Ectodermal cell (in vitro differentiated cells): Measurements from ENCODE around the gene GPR146.

Experiments used
- H3K27ac ChIP-seq: 2 replicates; pipeline ENCODE4 v1.7.0; 2013; ENCODE audit warnings: mild to moderate bottlenecking, low read depth, low read length; ENCODE audit not compliant: insufficient read depth, poor library complexity, severe bottlenecking
- H3K27me3 ChIP-seq: 2 replicates; pipeline ENCODE4 v1.7.0; 2013; ENCODE audit warnings: mild to moderate bottlenecking, low read length; ENCODE audit not compliant: insufficient read depth, control insufficient read depth, poor library complexity, severe bottlenecking
- H3K36me3 ChIP-seq: one replicate; pipeline ENCODE4 v1.7.0; 2013; ENCODE audit warnings: low read length; ENCODE audit not compliant: control insufficient read depth, insufficient read depth
- H3K4me1 ChIP-seq: one replicate; pipeline ENCODE4 v1.7.0; 2013; ENCODE audit warnings: low read length; ENCODE audit not compliant: control insufficient read depth, insufficient read depth
- H3K4me3 ChIP-seq: 2 replicates; pipeline ENCODE4 v1.7.0; 2013; ENCODE audit warnings: low read depth, low read length, control low read depth; ENCODE audit not compliant: insufficient read depth
- H3K9me3 ChIP-seq: 2 replicates; pipeline ENCODE4 v1.7.0; 2013; ENCODE audit warnings: mild to moderate bottlenecking, low read length, moderate library complexity; ENCODE audit not compliant: control insufficient read depth
- WGBS, 2 experiments: methylation state at CpG; one replicate each; pipeline ENCODE4 v1.1.7; 2013; ENCODE audit warnings: missing lambda C conversion rate in 2 of 2; 5-methylcytosine and 5-hydroxymethylcytosine counted together

Gene GPR146

GRCh38 chr7:1026721-1027161 lies 17.6 kb upstream of the GPR146 start:
- Histone ChIP-seq H3K4me3 (peak overlapping the region; percentile 63), H3K27ac (no peak overlapping the region), H3K27me3 (no peaks in the 10 kb centered on the region), H3K9me3 (no peaks in the 10 kb centered on the region), H3K36me3 (peaks cover 1% of the 10 kb centered on the region), H3K4me1 (no peaks in the 10 kb centered on the region)
- 92 to 95% methylated on average over 20 of the region's 20 CpGs for WGBS, 2 experiments

DNA sequence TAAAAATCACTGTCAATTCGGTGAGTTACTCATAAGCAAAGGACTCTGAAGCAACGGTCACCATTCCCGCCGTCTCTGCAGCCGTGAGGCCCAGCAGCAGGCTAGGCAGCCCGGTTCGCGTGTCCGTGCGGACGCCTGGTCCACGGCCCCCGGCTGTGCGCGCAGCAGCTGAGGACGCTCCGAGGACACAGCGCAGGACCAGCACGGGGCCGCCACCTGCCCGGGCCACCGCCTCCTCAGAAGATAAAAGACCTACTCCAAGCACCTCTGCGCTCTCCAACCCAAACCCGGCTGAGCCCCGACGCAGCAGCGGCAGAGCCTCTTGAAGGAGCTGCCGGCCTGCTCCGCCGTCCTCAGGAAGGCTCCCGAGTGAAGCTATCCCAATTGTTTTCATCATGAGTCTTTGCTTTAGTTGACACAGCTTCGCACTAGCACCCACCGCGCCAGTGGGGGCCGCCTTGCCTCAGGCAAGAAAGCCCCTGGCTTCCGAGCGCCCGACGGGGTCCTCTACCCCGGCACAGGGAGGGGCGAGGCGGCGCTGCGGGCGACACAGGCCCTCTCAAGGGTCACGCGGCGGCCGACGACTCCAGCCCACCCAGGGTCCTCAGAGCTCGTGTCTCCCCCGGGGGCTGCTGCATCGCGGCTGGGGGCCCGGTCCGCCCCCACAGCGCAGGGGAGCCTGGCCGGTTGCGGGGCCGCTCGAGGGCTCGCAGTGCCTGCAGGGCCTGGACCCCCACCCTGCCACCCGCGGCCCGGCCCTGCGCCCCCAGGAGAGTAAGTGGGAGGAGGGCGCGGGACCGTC lies 16.9 kb upstream of the GPR146 start:
- no peaks in the 10 kb centered on the region for H3K27me3 ChIP-seq

DNA sequence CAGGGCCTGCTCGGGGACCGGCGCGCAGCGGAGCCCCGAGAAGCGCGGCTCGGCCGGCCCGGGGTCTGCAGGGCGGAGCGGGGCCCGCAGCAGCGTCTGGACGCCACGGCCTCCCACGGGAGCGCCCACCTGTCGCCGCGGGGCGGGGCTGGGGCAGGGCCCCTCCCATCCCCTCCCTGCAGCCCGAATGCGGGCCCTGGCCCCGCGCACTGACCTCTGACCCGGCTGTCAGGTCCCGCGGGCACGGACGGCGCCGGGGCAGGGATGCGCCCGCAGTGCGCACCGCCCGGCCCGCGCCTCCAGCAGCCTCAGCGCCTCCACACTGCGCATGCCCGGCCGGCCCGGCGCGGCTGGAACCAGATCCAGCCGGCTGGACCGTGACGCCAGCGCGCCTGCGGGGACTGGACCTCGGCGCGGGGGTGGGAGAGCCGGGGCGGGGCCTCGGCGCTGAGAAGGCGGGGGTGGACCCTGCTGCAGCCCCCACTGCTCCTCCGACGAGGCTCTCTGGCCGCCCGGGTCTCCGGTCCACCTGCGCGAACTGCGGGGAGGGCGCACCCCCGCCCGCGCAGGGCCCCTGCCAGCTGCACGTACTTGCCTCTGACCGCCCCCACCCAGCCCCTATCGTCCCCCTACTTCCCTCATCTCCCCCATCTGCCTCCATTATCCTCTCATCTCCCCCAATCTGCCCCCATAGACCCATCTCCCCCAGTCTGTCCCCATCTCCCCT lies 16.1 kb upstream of the GPR146 start:
- H3K27ac ChIP-seq, result peak overlapping the region; percentile 79
- 0 to 1% methylated on average over 76 to 77 of the region's 77 CpGs for WGBS, 2 experiments
- H3K36me3 ChIP-seq, result no peaks in the 10 kb centered on the region
- no peaks in the 10 kb centered on the region for H3K9me3 ChIP-seq
- H3K4me1 ChIP-seq, result no peaks in the 10 kb centered on the region
- H3K27me3 ChIP-seq, result no peaks in the 10 kb centered on the region
- H3K4me3 ChIP-seq, result peak overlapping the region; percentile 63

More for the DNA sequence above, 16.9 kb upstream of the GPR146 start:
- Histone ChIP-seq H3K4me1 (no peaks in the 10 kb centered on the region), H3K27ac (peak overlapping the region; percentile 79), H3K9me3 (no peaks in the 10 kb centered on the region), H3K36me3 (no peaks in the 10 kb centered on the region), H3K4me3 (peak overlapping the region; percentile 63)
- 12 to 13% methylated on average over 69 of the region's 69 CpGs for WGBS, 2 experiments

- peak overlapping the region; percentile 63 for H3K4me3 ChIP-seq
- no peaks in the 10 kb centered on the region for H3K27me3 ChIP-seq
- H3K4me1 ChIP-seq, result no peaks in the 10 kb centered on the region
- H3K27ac ChIP-seq, result peak overlapping the region; percentile 79
- no peaks in the 10 kb centered on the region for H3K9me3 ChIP-seq
- WGBS, 2 experiments, result 72 to 73% methylated on average over 18 of the region's 18 CpGs
- H3K36me3 ChIP-seq, result no peaks in the 10 kb centered on the region
Observed at GRCh38 chr7:1028775-1029636, 15.3 kb upstream of the GPR146 start.

GRCh38 chr7:1029637-1030443 lies 14.5 kb upstream of the GPR146 start:
- Histone ChIP-seq H3K27me3 (no peaks in the 10 kb centered on the region), H3K36me3 (no peaks in the 10 kb centered on the region), H3K4me3 (no peak overlapping the region), H3K27ac (peak overlapping the region; percentile 6), H3K4me1 (no peaks in the 10 kb centered on the region), H3K9me3 (no peaks in the 10 kb centered on the region)
- 95 to 96% methylated on average over 33 of the region's 33 CpGs for WGBS, 2 experiments

DNA sequence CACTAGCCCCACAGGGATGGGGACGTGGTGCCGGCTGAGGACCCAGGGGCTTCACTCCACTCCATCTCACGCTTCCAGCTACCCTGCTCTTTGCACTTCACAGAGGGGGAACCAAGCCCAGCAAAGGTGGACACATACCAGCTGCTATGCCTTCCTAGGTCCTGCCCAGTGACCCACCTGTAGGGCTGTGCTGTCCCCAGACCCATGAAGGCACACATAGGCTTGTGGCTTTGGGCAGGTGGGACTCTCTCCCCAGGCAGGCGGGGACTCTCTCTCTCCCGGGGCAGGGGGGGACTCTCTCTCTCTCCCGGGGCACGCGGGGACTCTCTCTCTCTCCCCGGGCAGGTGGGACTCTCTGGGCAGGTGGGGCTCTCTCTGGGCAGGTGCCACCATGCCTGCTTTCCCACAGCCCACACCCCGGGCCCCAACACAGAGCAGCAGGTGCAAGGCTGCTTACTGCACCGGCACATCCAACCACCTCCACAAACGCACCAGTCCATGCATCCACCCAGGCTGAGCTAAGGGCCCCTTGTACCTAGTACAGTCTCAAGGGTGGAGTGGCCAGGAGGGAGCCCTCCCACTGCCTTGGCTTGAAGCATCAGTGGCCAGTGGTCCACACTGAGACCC lies 13.8 kb upstream of the GPR146 start:
- no peaks in the 10 kb centered on the region for H3K9me3 ChIP-seq
- H3K4me1 ChIP-seq, result no peaks in the 10 kb centered on the region
- H3K27ac ChIP-seq, result no peak overlapping the region
- 93% methylated on average over 12 of the region's 12 CpGs for WGBS, 2 experiments
- no peak overlapping the region for H3K4me3 ChIP-seq
- no peaks in the 10 kb centered on the region for H3K36me3 ChIP-seq
- H3K27me3 ChIP-seq, result no peaks in the 10 kb centered on the region

DNA sequence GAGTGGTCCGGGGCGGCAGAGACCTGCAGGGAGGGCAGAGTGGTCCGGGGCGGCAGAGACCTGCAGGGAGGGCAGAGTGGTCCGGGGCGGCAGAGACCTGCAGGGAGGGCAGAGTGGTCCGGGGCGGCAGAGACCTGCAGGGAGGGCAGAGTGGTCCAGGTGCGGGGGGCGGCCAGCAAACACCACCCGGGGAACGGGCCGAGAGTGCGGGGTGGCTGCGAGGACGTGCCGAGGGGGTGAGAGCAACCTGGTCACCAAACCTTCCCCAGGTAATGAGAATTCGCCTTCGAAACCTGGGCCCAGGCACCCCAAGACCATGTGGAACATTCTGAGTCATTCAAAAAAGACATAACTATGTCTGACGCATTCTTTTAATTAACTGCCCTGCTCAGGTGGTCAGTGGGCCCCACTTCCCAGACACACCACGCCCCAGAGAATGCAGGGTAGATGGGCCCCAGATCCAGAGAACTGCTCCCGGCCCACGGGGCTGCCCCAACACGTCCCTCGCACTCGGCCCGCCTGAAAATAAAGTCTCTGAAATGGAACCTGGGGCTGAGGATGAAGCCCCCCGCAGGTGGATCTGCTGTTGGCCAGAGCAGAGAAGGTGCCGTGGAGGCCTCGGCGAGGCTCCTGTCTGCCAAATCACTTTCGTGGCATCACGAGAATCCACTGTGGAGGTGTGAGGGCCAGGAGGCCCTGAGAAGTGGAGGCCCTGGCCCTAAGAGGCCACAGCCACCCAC lies 12.5 kb upstream of the GPR146 start:
- Histone ChIP-seq H3K4me3 (no peak overlapping the region), H3K4me1 (no peaks in the 10 kb centered on the region), H3K9me3 (peaks cover 4% of the 10 kb centered on the region), H3K27ac (no peak overlapping the region), H3K36me3 (peaks cover 4% of the 10 kb centered on the region), H3K27me3 (no peaks in the 10 kb centered on the region)
- WGBS, 2 experiments, result 94 to 95% methylated on average over 29 to 30 of the region's 33 CpGs

GRCh38 chr7:1032536-1033181 lies 11.7 kb upstream of the GPR146 start:
- WGBS, 2 experiments, result 92 to 93% methylated on average over 25 of the region's 25 CpGs
- H3K27ac ChIP-seq, result no peak overlapping the region
- no peaks in the 10 kb centered on the region for H3K27me3 ChIP-seq
- H3K36me3 ChIP-seq, result peaks cover 4% of the 10 kb centered on the region
- peaks cover 4% of the 10 kb centered on the region for H3K9me3 ChIP-seq
- no peak overlapping the region for H3K4me3 ChIP-seq
- no peaks in the 10 kb centered on the region for H3K4me1 ChIP-seq
